Kidney (tissue), 14 donors: ENCODE data around the gene SELPLG. TPM values are rescaled to one million over a fixed set of nuclear protein-coding genes. Genes with fewer than 3 reads are reported as not detected.

ENCODE experiments used
- DNase-seq, 5 donors: peaks; one replicate each; pipeline ENCODE4 v3.0.0-alpha.2; 2013 to 2020
- FAIRE-seq: peaks from 2 replicates; lab custom pipeline; 2012; peaks lifted over from hg19 to GRCh38; lab: Jason Lieb, UNC
- H3K27ac ChIP-seq, 2 donors: one replicate each; pipeline ENCODE4 v1.7.0; 2013; ENCODE audit warnings: low read depth in 2 of 2, low read length in 2 of 2, inconsistent platforms in 1 of 2
- H3K27me3 ChIP-seq: one replicate; pipeline ENCODE4 v1.7.1; 2013; ENCODE audit warnings: low read length, inconsistent platforms; ENCODE audit not compliant: control insufficient read depth, insufficient read depth
- H3K36me3 ChIP-seq, 3 donors: one replicate each; pipeline versions ENCODE4 v1.7.0 to v1.7.1; 2013; ENCODE audit warnings: low read length in 3 of 3, control low read depth in 1 of 3, inconsistent platforms in 1 of 3; ENCODE audit not compliant: insufficient read depth in 3 of 3, control insufficient read depth in 2 of 3
- H3K4me1 ChIP-seq, 3 donors: one replicate each; pipeline versions ENCODE4 v1.7.0 to v1.7.1; 2013; ENCODE audit warnings: low read length in 3 of 3, inconsistent platforms in 1 of 3, low read depth in 1 of 3; ENCODE audit not compliant: control insufficient read depth in 2 of 3, insufficient read depth in 2 of 3
- H3K4me3 ChIP-seq, 3 donors: one replicate each; pipeline versions ENCODE4 v1.7.0 to v1.8.1; 2013; ENCODE audit warnings: low read length in 3 of 3, control low read depth in 1 of 3, inconsistent platforms in 1 of 3
- H3K9ac ChIP-seq, 3 donors: one replicate each; pipeline versions ENCODE4 v1.7.0 to v1.7.1; 2013; ENCODE audit warnings: low read length in 3 of 3, control low read depth in 1 of 3, inconsistent platforms in 1 of 3
- H3K9me3 ChIP-seq, 3 donors: one replicate each; pipeline versions ENCODE4 v1.7.0 to v1.7.1; 2013; ENCODE audit warnings: low read length in 3 of 3, control low read depth in 1 of 3, inconsistent platforms in 1 of 3; ENCODE audit not compliant: control insufficient read depth in 2 of 3, insufficient read depth in 1 of 3
- intact Hi-C: fragments of 100-400 bp; cut with DNase I; formaldehyde crosslinking; loops from one replicate; pipeline ENCODE4 v1.11.1; 2022
- polyA plus RNA-seq: library from polyadenylated mRNA; stranded (reverse); fragments of 350-450 nt; fragmentation: Illumina TruSeq; extraction: RNeasy Lipid Tissue Mini Kit (QIAGEN cat#74804); gene quantifications from one replicate; pipeline ENCODE4 v1.2.3, GENCODE V29; 2014; ENCODE audit warnings: low read depth, low replicate concordance; ENCODE audit not compliant: insufficient read depth
- total RNA-seq: library from RNA; stranded (reverse); fragmentation: NEBNext Ultra II Directional; extraction: Animal tissue kit (Norgen Biotek cat#: 25700); gene quantifications from one replicate; pipeline ENCODE4 v1.2.1, GENCODE V29; 2021
- TF ChIP-seq, protein P1 (sequence below): IDR thresholded peaks from 3 replicates; pipeline ENCODE4 v1.5.1; 2012; ENCODE audit warnings: mild to moderate bottlenecking, moderate library complexity, borderline replicate concordance; ENCODE audit not compliant: insufficient read depth; ENCODE audit errors: extremely low read depth
- donor health status: control.
- donor health status: control.
- donor health status: control.
- donor health status: control.
- donor health status: control.
- donor health status: DM: yes; HTN: yes; CAD: no.
- donor health status: Normal renal cell carcinoma (clear cell type).

The SELPLG gene
- total and polyA plus RNA-seq, 2 donors from 2014 or later, result 3.7 to 14.3 TPM

DNA sequence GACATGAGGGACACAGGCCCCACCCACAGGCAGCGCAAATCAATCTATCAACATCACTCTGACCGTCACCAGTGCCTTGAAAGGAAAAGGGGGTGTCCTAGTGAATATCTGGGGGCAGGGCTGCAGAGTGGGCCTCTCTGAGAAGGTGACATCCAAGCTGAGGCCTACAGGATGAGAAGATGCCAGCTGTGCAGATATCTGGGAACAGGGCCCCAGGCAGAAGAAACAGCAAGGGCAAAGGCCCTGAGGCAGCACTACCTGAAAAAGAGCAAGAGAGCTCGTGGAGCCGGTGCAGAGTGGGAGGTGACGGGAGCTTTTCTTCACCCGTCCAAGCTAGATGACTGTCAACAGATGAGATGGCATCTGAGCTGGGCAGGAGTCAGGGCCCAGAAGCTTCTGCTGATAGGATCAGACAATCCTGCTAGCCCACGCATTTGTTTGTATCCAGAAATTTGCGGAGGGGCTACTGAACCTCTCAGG, 23.3 kb downstream of the SELPLG start:
- no peaks in the 10 kb centered on the region for H3K36me3 ChIP-seq
- TF ChIP-seq, protein P1, sequence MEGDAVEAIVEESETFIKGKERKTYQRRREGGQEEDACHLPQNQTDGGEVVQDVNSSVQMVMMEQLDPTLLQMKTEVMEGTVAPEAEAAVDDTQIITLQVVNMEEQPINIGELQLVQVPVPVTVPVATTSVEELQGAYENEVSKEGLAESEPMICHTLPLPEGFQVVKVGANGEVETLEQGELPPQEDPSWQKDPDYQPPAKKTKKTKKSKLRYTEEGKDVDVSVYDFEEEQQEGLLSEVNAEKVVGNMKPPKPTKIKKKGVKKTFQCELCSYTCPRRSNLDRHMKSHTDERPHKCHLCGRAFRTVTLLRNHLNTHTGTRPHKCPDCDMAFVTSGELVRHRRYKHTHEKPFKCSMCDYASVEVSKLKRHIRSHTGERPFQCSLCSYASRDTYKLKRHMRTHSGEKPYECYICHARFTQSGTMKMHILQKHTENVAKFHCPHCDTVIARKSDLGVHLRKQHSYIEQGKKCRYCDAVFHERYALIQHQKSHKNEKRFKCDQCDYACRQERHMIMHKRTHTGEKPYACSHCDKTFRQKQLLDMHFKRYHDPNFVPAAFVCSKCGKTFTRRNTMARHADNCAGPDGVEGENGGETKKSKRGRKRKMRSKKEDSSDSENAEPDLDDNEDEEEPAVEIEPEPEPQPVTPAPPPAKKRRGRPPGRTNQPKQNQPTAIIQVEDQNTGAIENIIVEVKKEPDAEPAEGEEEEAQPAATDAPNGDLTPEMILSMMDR, result no peak
- no peaks in the 10 kb centered on the region for H3K9me3 ChIP-seq
- FAIRE-seq (no peak), DNase-seq (no peak)
- no peak overlapping the region for H3K27ac ChIP-seq
- H3K27me3 ChIP-seq, result no peaks in the 10 kb centered on the region
- H3K4me1 ChIP-seq, result no peaks in the 10 kb centered on the region
- intact Hi-C loops, result no loop called here
- H3K9ac ChIP-seq, result no peak overlapping the region
- no peak overlapping the region for H3K4me3 ChIP-seq

DNA sequence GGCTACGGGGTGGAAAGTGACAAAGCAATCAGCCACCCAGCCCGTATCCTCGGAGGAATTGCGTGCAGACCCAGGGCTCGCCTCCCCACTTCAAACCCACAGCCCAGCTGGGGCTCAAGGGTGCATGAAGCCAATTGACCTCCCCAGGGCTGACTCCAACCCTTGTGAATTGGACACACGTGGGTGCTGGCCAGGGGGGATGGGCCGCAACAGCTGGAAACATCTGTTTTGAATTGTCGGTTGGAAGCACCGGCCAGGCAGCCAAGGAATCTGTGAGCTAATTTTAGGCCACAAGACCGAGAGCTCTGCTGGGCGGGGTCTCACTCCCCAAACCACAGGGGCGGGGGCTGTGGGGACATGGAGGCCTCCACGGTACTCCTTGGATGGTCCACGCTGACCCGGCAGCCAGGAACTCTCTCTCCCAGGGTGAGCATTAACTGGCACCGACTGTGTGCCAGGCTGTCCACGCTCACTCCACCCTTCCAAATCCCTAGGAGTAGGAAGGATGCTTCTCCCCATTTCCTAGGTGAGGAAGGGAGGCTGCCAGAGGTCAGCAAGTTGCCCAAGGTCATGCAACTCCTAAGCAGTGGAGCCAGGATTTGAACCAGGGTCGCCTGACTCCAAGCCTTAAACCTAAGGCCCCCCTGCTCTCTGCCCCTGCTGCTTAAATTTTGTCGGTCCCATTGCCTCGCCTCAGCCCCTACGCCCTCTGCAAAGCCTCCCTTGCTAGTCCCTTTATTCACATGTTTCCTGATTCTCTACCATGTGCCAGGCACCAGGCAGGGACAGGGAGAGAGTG, 24.0 kb downstream of the SELPLG start:
- DNase-seq (peak; percentile 78 to 96 (median 84)), FAIRE-seq (no peak)
- Histone ChIP-seq H3K36me3 (no peaks in the 10 kb centered on the region), H3K27me3 (no peaks in the 10 kb centered on the region), H3K4me3 (no peak overlapping the region), H3K9ac (no peak overlapping the region), H3K9me3 (no peaks in the 10 kb centered on the region), H3K4me1 (no peaks in the 10 kb centered on the region), H3K27ac (no peak overlapping the region)
- intact Hi-C loops, result no loop called here
- TF ChIP-seq, protein P1, result no peak

DNA sequence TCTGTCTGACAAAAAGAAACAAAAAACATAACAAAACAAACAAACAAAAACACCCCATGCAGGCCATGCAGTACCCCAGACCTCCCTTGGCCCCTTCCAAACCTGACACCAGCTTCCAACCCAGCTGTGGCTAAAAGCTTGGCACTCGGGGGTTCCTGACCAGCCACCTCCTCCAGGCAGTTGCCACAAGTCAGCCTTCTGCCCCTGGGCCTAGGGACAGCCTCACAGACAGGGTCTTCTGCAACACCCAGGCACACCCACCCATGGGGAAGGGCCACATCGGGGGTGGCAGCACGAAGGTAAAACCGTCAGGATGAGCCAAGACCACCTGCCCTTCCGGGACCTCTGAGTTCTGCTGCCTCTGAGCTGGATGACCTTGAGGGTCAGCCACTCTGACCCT, 25.1 kb downstream of the SELPLG start:
- DNase-seq (no peak), FAIRE-seq (no peak)
- intact Hi-C loops, result no loop called here
- H3K27ac ChIP-seq, result no peak overlapping the region
- H3K27me3 ChIP-seq, result no peaks in the 10 kb centered on the region
- H3K36me3 ChIP-seq, result no peaks in the 10 kb centered on the region
- H3K9ac ChIP-seq, result no peak overlapping the region
- no peaks in the 10 kb centered on the region for H3K4me1 ChIP-seq
- H3K4me3 ChIP-seq, result no peak overlapping the region
- TF ChIP-seq, protein P1, result no peak
- H3K9me3 ChIP-seq, result no peaks in the 10 kb centered on the region
